ENCODE data around the gene EFNA5. TPM values are rescaled to one million over a fixed set of nuclear protein-coding genes. Genes with fewer than 3 reads are reported as not detected.

EFNA5 gene
- total RNA-seq, 4 donors from 2014 or later: 16.6 to 35.3 (median 19.3) TPM

- no peak for DNase-seq (ENCODE audit: low spot score in 2 of 2)
- 77 to 80% methylated on average over 2 of the region's 2 CpGs for WGBS, 2 donors
- TF ChIP-seq POLR2A (IDR thresholded peaks at IDR 0.05): no peak
- TF ChIP-seq CTCF (IDR thresholded peaks at IDR 0.05): no peak
- H3K4me3 ChIP-seq (ENCODE audit: low read depth, poor library complexity, severe bottlenecking): no peak overlapping the region
- intact Hi-C loops (cut with DNase I; ENCODE audit: low total_unique reads): no loop called here
Measured at GRCh38 chr5:107566986-107567385, 103.8 kb downstream of the EFNA5 start.

- intact Hi-C loops (cut with DNase I; ENCODE audit: low total_unique reads): no loop called here
- H3K4me3 ChIP-seq (ENCODE audit: low read depth, poor library complexity, severe bottlenecking): no peak overlapping the region
- 70 to 77% methylated on average over 10 of the region's 10 CpGs for WGBS, 2 donors
- no peak for TF ChIP-seq CTCF (IDR thresholded peaks at IDR 0.05)
- TF ChIP-seq POLR2A (IDR thresholded peaks at IDR 0.05): no peak
- DNase-seq (ENCODE audit: low spot score in 2 of 2): no peak
Measured at GRCh38 chr5:107565791-107566767, 104.7 kb downstream of the EFNA5 start.

GRCh38 chr5:107564931-107565372, 105.8 kb downstream of the EFNA5 start:
- H3K4me3 ChIP-seq (ENCODE audit: low read depth, poor library complexity, severe bottlenecking): no peak overlapping the region
- TF ChIP-seq POLR2A (IDR thresholded peaks at IDR 0.05) (no peak), CTCF (IDR thresholded peaks at IDR 0.05) (no peak)
- DNase-seq (ENCODE audit: low spot score in 2 of 2): no peak
- WGBS, 2 donors: 65 to 73% methylated on average over 4 of the region's 4 CpGs
- intact Hi-C loops (cut with DNase I; ENCODE audit: low total_unique reads): no loop called here

- no peak for TF ChIP-seq POLR2A (IDR thresholded peaks at IDR 0.05)
- no peak for TF ChIP-seq CTCF (IDR thresholded peaks at IDR 0.05)
- no peak for DNase-seq (ENCODE audit: low spot score in 2 of 2)
- intact Hi-C loops (cut with DNase I; ENCODE audit: low total_unique reads): no loop called here
Measured at GRCh38 chr5:107563959-107564544, 106.7 kb downstream of the EFNA5 start.

GRCh38 chr5:107560377-107560776, 110.4 kb downstream of the EFNA5 start:
- no peak for DNase-seq (ENCODE audit: low spot score in 2 of 2)
- WGBS, 2 donors: 90 to 91% methylated on average over 6 of the region's 6 CpGs
- intact Hi-C loops (cut with DNase I; ENCODE audit: low total_unique reads): no loop called here
- H3K4me3 ChIP-seq (ENCODE audit: low read depth, poor library complexity, severe bottlenecking): no peak overlapping the region
- no peak for TF ChIP-seq POLR2A (IDR thresholded peaks at IDR 0.05)
- TF ChIP-seq CTCF (IDR thresholded peaks at IDR 0.05): no peak

More at GRCh38 chr5:107563959-107564544, 106.7 kb downstream of the EFNA5 start:
- WGBS, 2 donors: 92 to 96% methylated on average over 3 of the region's 3 CpGs
- no peak overlapping the region for H3K4me3 ChIP-seq (ENCODE audit: low read depth, poor library complexity, severe bottlenecking)

Data from lower leg skin (tissue), 4 donors.